Parathyroid adenoma (tissue), 2 donors: ENCODE measurements around the gene GSKIP.

Source experiments
- H2AFZ ChIP-seq: fragments of 300-600 bp; sonication (generic); one replicate; pipeline ENCODE4 v1.7.0; 2017; ENCODE audit warnings: antibody characterized with exemption, mild to moderate bottlenecking
- H3K27ac ChIP-seq: fragments of 300-600 bp; sonication (generic); one replicate; pipeline ENCODE4 v1.7.0; 2017
- H3K27me3 ChIP-seq: fragments of 300-600 bp; sonication (generic); one replicate; pipeline ENCODE4 v1.7.0; 2017; ENCODE audit warnings: low read length; ENCODE audit not compliant: control insufficient read depth, insufficient read depth
- H3K36me3 ChIP-seq: fragments of 300-600 bp; sonication (generic); one replicate; pipeline ENCODE4 v1.7.0; 2017; ENCODE audit warnings: low read length; ENCODE audit not compliant: control insufficient read depth, insufficient read depth
- H3K4me1 ChIP-seq: fragments of 300-600 bp; sonication (generic); one replicate; pipeline ENCODE4 v1.7.0; 2017; ENCODE audit warnings: control low read depth
- H3K4me2 ChIP-seq: fragments of 300-600 bp; sonication (generic); one replicate; pipeline ENCODE4 v1.7.0; 2017; ENCODE audit warnings: low read length
- H3K4me3 ChIP-seq: fragments of 300-600 bp; sonication (generic); one replicate; pipeline ENCODE4 v1.7.0; 2017; ENCODE audit warnings: low read depth, low read length
- H3K79me2 ChIP-seq: fragments of 300-600 bp; sonication (generic); one replicate; pipeline ENCODE4 v1.7.0; 2017; ENCODE audit warnings: control low read depth
- H3K9ac ChIP-seq: fragments of 300-600 bp; sonication (generic); one replicate; pipeline ENCODE4 v1.7.0; 2017; ENCODE audit warnings: mild to moderate bottlenecking
- H3K9me3 ChIP-seq: fragments of 300-600 bp; sonication (generic); one replicate; pipeline ENCODE4 v1.7.0; 2017; ENCODE audit warnings: low read length; ENCODE audit not compliant: control insufficient read depth
- CTCF ChIP-seq: fragments of 300-600 bp; sonication (generic); IDR thresholded peaks from one replicate; pipeline ENCODE4 v1.7.0; 2017; ENCODE audit warnings: antibody characterized with exemption, mild to moderate bottlenecking
- donor health status: primary hyperparathyroidism.

GSKIP gene

GRCh38 chr14:96415559-96415958 is 52.2 kb downstream of the GSKIP start:
- Histone ChIP-seq H2AFZ (no peak overlapping the region), H3K4me2 (no peak overlapping the region), H3K36me3 (no peaks in the 10 kb centered on the region), H3K9ac (no peak overlapping the region), H3K4me1 (no peaks in the 10 kb centered on the region), H3K79me2 (no peaks in the 10 kb centered on the region), H3K27ac (no peak overlapping the region), H3K4me3 (no peak overlapping the region), H3K9me3 (no peaks in the 10 kb centered on the region), H3K27me3 (no peaks in the 10 kb centered on the region)
- TF ChIP-seq CTCF, result no peak

- H3K9me3 ChIP-seq, result no peaks in the 10 kb centered on the region
- no peak overlapping the region for H3K4me2 ChIP-seq
- no peaks in the 10 kb centered on the region for H3K27me3 ChIP-seq
- no peak for TF ChIP-seq CTCF
- no peaks in the 10 kb centered on the region for H3K79me2 ChIP-seq
- no peak overlapping the region for H2AFZ ChIP-seq
- no peak overlapping the region for H3K27ac ChIP-seq
- no peaks in the 10 kb centered on the region for H3K36me3 ChIP-seq
- H3K4me3 ChIP-seq, result no peak overlapping the region
- no peaks in the 10 kb centered on the region for H3K4me1 ChIP-seq
- no peak overlapping the region for H3K9ac ChIP-seq
These were observed 53.0 kb downstream of the GSKIP start for GRCh38 chr14:96416292-96416691.

GRCh38 chr14:96417254-96417653 is 53.9 kb downstream of the GSKIP start:
- H3K27me3 ChIP-seq, result no peaks in the 10 kb centered on the region
- H3K79me2 ChIP-seq, result no peaks in the 10 kb centered on the region
- H3K27ac ChIP-seq, result no peak overlapping the region
- no peak overlapping the region for H3K4me3 ChIP-seq
- no peak overlapping the region for H3K4me2 ChIP-seq
- H3K36me3 ChIP-seq, result no peaks in the 10 kb centered on the region
- H3K9ac ChIP-seq, result no peak overlapping the region
- no peak overlapping the region for H2AFZ ChIP-seq
- H3K4me1 ChIP-seq, result no peaks in the 10 kb centered on the region
- H3K9me3 ChIP-seq, result no peaks in the 10 kb centered on the region
- TF ChIP-seq CTCF, result no peak

- Histone ChIP-seq H3K79me2 (no peaks in the 10 kb centered on the region), H3K4me3 (no peak overlapping the region), H2AFZ (no peak overlapping the region), H3K9ac (no peak overlapping the region), H3K9me3 (no peaks in the 10 kb centered on the region), H3K27ac (no peak overlapping the region), H3K4me1 (no peaks in the 10 kb centered on the region), H3K27me3 (no peaks in the 10 kb centered on the region), H3K4me2 (no peak overlapping the region), H3K36me3 (no peaks in the 10 kb centered on the region)
- no peak for TF ChIP-seq CTCF
These were observed 54.7 kb downstream of the GSKIP start for GRCh38 chr14:96418075-96418474.

GRCh38 chr14:96421236-96421635 is 57.9 kb downstream of the GSKIP start:
- TF ChIP-seq CTCF, result no peak
- no peak overlapping the region for H3K4me2 ChIP-seq
- H2AFZ ChIP-seq, result no peak overlapping the region

More at GRCh38 chr14:96421236-96421635, 57.9 kb downstream of the GSKIP start:
- Histone ChIP-seq H3K27me3 (no peaks in the 10 kb centered on the region), H3K27ac (no peak overlapping the region), H3K36me3 (no peaks in the 10 kb centered on the region), H3K4me1 (no peaks in the 10 kb centered on the region), H3K9me3 (no peaks in the 10 kb centered on the region), H3K9ac (no peak overlapping the region), H3K4me3 (no peak overlapping the region), H3K79me2 (no peaks in the 10 kb centered on the region)
